HFF-Myc (cell line): Measurements from ENCODE around the gene PRIMPOL.
"Not testable (repeated sequence)": the region's sequence is repeated elsewhere in the genome, so short reads cannot be mapped to it uniquely, and the experiment has no call there.

Experiments used
- DNase-seq: peaks from one replicate; pipeline ENCODE4 v3.0.0-alpha.2; 2011; ENCODE audit warnings: low read depth; ENCODE audit errors: extremely low read depth
- H3K4me3 ChIP-seq: replicated peaks from 2 replicates; pipeline ENCODE4 v1.5.1; 2011; ENCODE audit warnings: low read depth, mild to moderate bottlenecking, control low read depth, low read length
- CTCF ChIP-seq: IDR thresholded peaks from 2 replicates; pipeline ENCODE4 v1.5.1; 2012; ENCODE audit warnings: mild to moderate bottlenecking, low read depth, low read length, control low read depth; ENCODE audit errors: missing control alignments

The PRIMPOL gene

GRCh38 chr4:184649026-184649970, at the start of gene PRIMPOL, which contains the start of gene CASP3:
Gene PRIMPOL, plus strand, starts transcription at chr4:184649738. Its CDS starts 7,403 bp downstream, at chr4:184657141.
Gene CASP3, minus strand, starts transcription at chr4:184649447. Its CDS starts 10,994 bp downstream, at chr4:184638453.
- peak; percentile 8 for TF ChIP-seq CTCF
- DNase-seq = peak; percentile 46

GRCh38 chr4:184600982-184601381, 48.6 kb upstream of the PRIMPOL start:
- DNase-seq = not testable (repeated sequence)

More at GRCh38 chr4:184649026-184649970, at the start of gene PRIMPOL, which contains the start of gene CASP3:
- peak within 1 kb of the TSS; percentile 83 for H3K4me3 ChIP-seq

GRCh38 chr4:184602857-184603256, 46.7 kb upstream of the PRIMPOL start:
- DNase-seq, H3K4me3 ChIP-seq: not testable (repeated sequence)

More at GRCh38 chr4:184600982-184601381, 48.6 kb upstream of the PRIMPOL start:
- H3K4me3 ChIP-seq = not testable (repeated sequence)

- H3K4me3 ChIP-seq, DNase-seq: not testable (repeated sequence)
These were observed 42.1 kb upstream of the PRIMPOL start for GRCh38 chr4:184607429-184607828.

- no peak for DNase-seq
- no peak for TF ChIP-seq CTCF
- H3K4me3 ChIP-seq = no peak overlapping the region
These were observed 37.5 kb upstream of the PRIMPOL start for GRCh38 chr4:184612074-184612473.

- no peak for TF ChIP-seq CTCF
- H3K4me3 ChIP-seq = no peak overlapping the region
- no peak for DNase-seq
These were observed 36.1 kb upstream of the PRIMPOL start for GRCh38 chr4:184613405-184613804.

GRCh38 chr4:184614509-184614908, 35.0 kb upstream of the PRIMPOL start:
- no peak for TF ChIP-seq CTCF
- DNase-seq = no peak
- H3K4me3 ChIP-seq = no peak overlapping the region

GRCh38 chr4:184616168-184616567, 33.4 kb upstream of the PRIMPOL start:
- not testable (repeated sequence) for DNase-seq, H3K4me3 ChIP-seq
